Measurements from ENCODE around the gene PSMB10. TPM values are rescaled to one million over a fixed set of nuclear protein-coding genes. Genes with fewer than 3 reads are reported as not detected.
A peak's percentile ranks its signal among the peaks of the same experiment; 100 is the strongest.

Gene PSMB10
- total and polyA plus RNA-seq, 2 donors (not counting 1 experiment from before 2014, with no cell fraction given), result 18.1 to 66.9 TPM

DNA sequence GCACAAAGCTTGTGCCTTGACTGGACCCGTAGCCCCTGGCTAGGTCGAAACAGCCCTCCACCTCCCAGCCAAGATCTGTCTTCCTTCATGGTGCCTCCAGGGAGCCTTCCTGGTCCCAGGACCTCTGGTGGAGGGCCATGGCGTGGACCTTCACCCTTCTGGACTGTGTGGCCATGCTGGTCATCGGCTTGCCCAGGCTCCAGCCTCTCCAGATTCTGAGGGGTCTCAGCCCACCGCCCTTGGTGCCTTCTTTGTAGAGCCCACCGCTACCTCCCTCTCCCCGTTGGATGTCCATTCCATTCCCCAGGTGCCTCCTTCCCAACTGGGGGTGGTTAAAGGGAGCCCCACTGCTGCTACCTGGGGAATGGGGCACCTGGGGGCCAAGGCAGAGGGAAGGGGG is 8.5 kb downstream of the PSMB10 start:
- no peak overlapping the region for H2AFZ ChIP-seq (ENCODE audit: low read length)
- no peak overlapping the region for H3K4me3 ChIP-seq (replicated peaks in 1 of 4; ENCODE audit: control extremely low read depth in 1 of 4, insufficient read depth in 1 of 4, low read depth in 3 of 4, low read length in 4 of 4)
- no peak overlapping the region for H3K9ac ChIP-seq (ENCODE audit: insufficient read depth, low read length)
- peaks cover 14% of the 10 kb centered on the region for H3K36me3 ChIP-seq (ENCODE audit: control insufficient read depth, insufficient read depth, low read length)
- no peak overlapping the region for H3K27ac ChIP-seq (ENCODE audit: insufficient read depth, low read length)
- no peaks in the 10 kb centered on the region for H3K79me2 ChIP-seq (ENCODE audit: control insufficient read depth, insufficient read depth, low read length)
- DNase-seq (ENCODE audit: low read depth in 2 of 2), result no peak
- no peaks in the 10 kb centered on the region for H3K27me3 ChIP-seq (ENCODE audit: control insufficient read depth, insufficient read depth, low read length)
- no peaks in the 10 kb centered on the region for H4K20me1 ChIP-seq (ENCODE audit: control insufficient read depth, extremely low read depth, insufficient read depth, low read length)
- H3K4me2 ChIP-seq (ENCODE audit: extremely low read depth, insufficient read depth, low read length), result no peak overlapping the region
- TF ChIP-seq, protein P1, sequence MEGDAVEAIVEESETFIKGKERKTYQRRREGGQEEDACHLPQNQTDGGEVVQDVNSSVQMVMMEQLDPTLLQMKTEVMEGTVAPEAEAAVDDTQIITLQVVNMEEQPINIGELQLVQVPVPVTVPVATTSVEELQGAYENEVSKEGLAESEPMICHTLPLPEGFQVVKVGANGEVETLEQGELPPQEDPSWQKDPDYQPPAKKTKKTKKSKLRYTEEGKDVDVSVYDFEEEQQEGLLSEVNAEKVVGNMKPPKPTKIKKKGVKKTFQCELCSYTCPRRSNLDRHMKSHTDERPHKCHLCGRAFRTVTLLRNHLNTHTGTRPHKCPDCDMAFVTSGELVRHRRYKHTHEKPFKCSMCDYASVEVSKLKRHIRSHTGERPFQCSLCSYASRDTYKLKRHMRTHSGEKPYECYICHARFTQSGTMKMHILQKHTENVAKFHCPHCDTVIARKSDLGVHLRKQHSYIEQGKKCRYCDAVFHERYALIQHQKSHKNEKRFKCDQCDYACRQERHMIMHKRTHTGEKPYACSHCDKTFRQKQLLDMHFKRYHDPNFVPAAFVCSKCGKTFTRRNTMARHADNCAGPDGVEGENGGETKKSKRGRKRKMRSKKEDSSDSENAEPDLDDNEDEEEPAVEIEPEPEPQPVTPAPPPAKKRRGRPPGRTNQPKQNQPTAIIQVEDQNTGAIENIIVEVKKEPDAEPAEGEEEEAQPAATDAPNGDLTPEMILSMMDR (conservative IDR thresholded peaks at IDR 0.05 in 1 of 2, IDR thresholded peaks at IDR 0.05 in 1 of 2; ENCODE audit: low read depth in 1 of 2, low read length in 2 of 2), result no peak
- no peak for TF ChIP-seq EZH2 (IDR thresholded peaks at IDR 0.05; ENCODE audit: low read length, missing control alignments)
- H3K4me1 ChIP-seq (ENCODE audit: control insufficient read depth, extremely low read depth, insufficient read depth, low read length), result no peaks in the 10 kb centered on the region
- no peaks in the 10 kb centered on the region for H3K9me3 ChIP-seq (ENCODE audit: control insufficient read depth, insufficient read depth, low read depth, low read length)

DNA sequence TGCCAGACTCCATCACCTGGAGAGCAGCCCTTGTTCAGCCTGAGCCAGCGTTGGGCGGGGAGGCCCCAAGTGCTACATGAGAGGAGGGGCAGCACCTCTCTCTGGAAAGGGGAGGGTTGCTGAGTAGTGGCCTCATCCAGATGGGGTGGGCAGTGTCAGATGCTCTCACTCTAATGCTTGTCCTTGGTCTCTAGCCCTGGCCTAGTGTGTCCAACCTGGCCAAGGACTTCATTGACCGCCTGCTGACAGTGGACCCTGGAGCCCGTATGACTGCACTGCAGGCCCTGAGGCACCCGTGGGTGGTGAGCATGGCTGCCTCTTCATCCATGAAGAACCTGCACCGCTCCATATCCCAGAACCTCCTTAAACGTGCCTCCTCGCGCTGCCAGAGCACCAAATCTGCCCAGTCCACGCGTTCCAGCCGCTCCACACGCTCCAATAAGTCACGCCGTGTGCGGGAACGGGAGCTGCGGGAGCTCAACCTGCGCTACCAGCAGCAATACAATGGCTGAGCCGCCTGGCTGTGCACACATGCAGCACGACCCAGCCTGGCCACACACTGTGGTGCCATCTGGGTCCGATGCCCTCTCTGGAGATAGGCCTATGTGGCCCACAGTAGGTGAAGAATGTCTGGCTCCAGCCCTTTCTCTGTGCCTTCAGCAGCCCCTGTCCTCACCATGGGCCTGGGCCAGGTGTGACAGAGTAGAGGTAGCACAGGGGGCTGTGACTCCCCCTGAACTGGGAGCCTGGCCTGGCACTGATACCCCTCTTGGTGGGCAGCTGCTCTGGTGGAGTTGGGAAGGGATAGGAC is 9.3 kb downstream of the PSMB10 start:
- Histone ChIP-seq H3K79me2 (ENCODE audit: control insufficient read depth, insufficient read depth, low read length) (no peaks in the 10 kb centered on the region), H3K36me3 (ENCODE audit: control insufficient read depth, insufficient read depth, low read length) (peaks cover 13% of the 10 kb centered on the region), H3K4me3 (replicated peaks in 1 of 4; ENCODE audit: control extremely low read depth in 1 of 4, insufficient read depth in 1 of 4, low read depth in 3 of 4, low read length in 4 of 4) (no peak overlapping the region), H3K9ac (ENCODE audit: insufficient read depth, low read length) (no peak overlapping the region), H2AFZ (ENCODE audit: low read length) (no peak overlapping the region), H4K20me1 (ENCODE audit: control insufficient read depth, extremely low read depth, insufficient read depth, low read length) (no peaks in the 10 kb centered on the region), H3K27me3 (ENCODE audit: control insufficient read depth, insufficient read depth, low read length) (no peaks in the 10 kb centered on the region), H3K9me3 (ENCODE audit: control insufficient read depth, insufficient read depth, low read depth, low read length) (no peaks in the 10 kb centered on the region), H3K4me1 (ENCODE audit: control insufficient read depth, extremely low read depth, insufficient read depth, low read length) (no peaks in the 10 kb centered on the region), H3K4me2 (ENCODE audit: extremely low read depth, insufficient read depth, low read length) (no peak overlapping the region), H3K27ac (ENCODE audit: insufficient read depth, low read length) (no peak overlapping the region)
- TF ChIP-seq, protein P1 (conservative IDR thresholded peaks at IDR 0.05 in 1 of 2, IDR thresholded peaks at IDR 0.05 in 1 of 2; ENCODE audit: low read depth in 1 of 2, low read length in 2 of 2), result no peak
- no peak for TF ChIP-seq EZH2 (IDR thresholded peaks at IDR 0.05; ENCODE audit: low read length, missing control alignments)
- no peak for DNase-seq (ENCODE audit: low read depth in 2 of 2)

DNA sequence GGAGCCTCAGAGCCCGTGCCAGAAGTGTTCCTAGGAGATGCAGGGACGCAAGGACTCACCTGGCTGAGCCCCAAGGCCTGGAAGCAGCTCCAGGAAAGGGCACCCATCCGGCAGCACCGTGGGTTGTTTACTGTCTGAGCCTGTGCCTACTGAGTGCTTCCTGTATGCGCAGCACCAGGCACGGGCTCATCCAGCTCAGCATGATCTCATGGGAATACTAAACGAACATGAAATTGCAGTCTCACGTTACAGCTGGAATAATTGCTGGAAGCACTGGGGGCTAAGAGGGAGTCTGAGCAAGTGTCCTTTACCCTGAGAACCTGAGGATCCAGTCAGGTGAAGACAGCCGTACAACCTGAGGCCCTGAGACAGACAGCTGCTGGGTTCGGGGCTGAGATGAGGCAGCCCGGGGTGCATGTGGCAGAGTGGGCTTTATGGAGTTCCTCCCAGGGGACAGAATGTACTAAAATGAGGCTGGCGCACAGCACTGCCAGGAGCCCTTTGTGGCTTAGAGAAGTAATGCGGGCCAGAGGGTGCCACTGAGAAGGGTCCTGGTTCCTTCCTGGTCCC is 10.4 kb downstream of the PSMB10 start:
- H3K4me2 ChIP-seq (ENCODE audit: extremely low read depth, insufficient read depth, low read length), result no peak overlapping the region
- no peak overlapping the region for H3K9ac ChIP-seq (ENCODE audit: insufficient read depth, low read length)
- H4K20me1 ChIP-seq (ENCODE audit: control insufficient read depth, extremely low read depth, insufficient read depth, low read length), result no peaks in the 10 kb centered on the region
- H3K79me2 ChIP-seq (ENCODE audit: control insufficient read depth, insufficient read depth, low read length), result no peaks in the 10 kb centered on the region
- no peaks in the 10 kb centered on the region for H3K4me1 ChIP-seq (ENCODE audit: control insufficient read depth, extremely low read depth, insufficient read depth, low read length)
- no peak for TF ChIP-seq EZH2 (IDR thresholded peaks at IDR 0.05; ENCODE audit: low read length, missing control alignments)
- TF ChIP-seq, protein P1 (conservative IDR thresholded peaks at IDR 0.05 in 1 of 2, IDR thresholded peaks at IDR 0.05 in 1 of 2; ENCODE audit: low read depth in 1 of 2, low read length in 2 of 2), result peak in 1 of 2 donors; percentile 14
- no peaks in the 10 kb centered on the region for H3K27me3 ChIP-seq (ENCODE audit: control insufficient read depth, insufficient read depth, low read length)
- no peak overlapping the region for H3K27ac ChIP-seq (ENCODE audit: insufficient read depth, low read length)
- H3K4me3 ChIP-seq (replicated peaks in 1 of 4; ENCODE audit: control extremely low read depth in 1 of 4, insufficient read depth in 1 of 4, low read depth in 3 of 4, low read length in 4 of 4), result no peak overlapping the region
- no peak for DNase-seq (ENCODE audit: low read depth in 2 of 2)
- H3K9me3 ChIP-seq (ENCODE audit: control insufficient read depth, insufficient read depth, low read depth, low read length), result no peaks in the 10 kb centered on the region
- H2AFZ ChIP-seq (ENCODE audit: low read length), result no peak overlapping the region
- H3K36me3 ChIP-seq (ENCODE audit: control insufficient read depth, insufficient read depth, low read length), result peaks cover 9% of the 10 kb centered on the region

All from fibroblast of lung (primary cell).